CD14-positive monocyte (primary cell): ENCODE results near the gene USP3. TPM values are rescaled to one million over a fixed set of nuclear protein-coding genes. Genes with fewer than 3 reads are reported as not detected.

Experiments
- DNase-seq, 3 donors: peaks; one replicate each; pipeline ENCODE4 v3.0.0-alpha.2; 2011 to 2022
- H2AFZ ChIP-seq: 2 replicates; pipeline ENCODE4 v1.6.0; 2012; ENCODE audit warnings: mild to moderate bottlenecking, low read depth, low read length, inconsistent platforms; ENCODE audit not compliant: insufficient read depth, poor library complexity, severe bottlenecking
- H3K27ac ChIP-seq, 2 donors: 1 replicate in 1 of 2; 2 replicates in 1 of 2; pipeline ENCODE4 v1.5.1; 2012 to 2013; ENCODE audit warnings: low read length in 2 of 2, control low read depth in 1 of 2, inconsistent platforms in 1 of 2, low read depth in 1 of 2, mild to moderate bottlenecking in 1 of 2
- H3K27me3 ChIP-seq, 2 donors: one replicate each; pipeline versions ENCODE4 v1.6.0 to v1.6.1; 2011 to 2013; ENCODE audit warnings: low read length in 2 of 2; ENCODE audit not compliant: control insufficient read depth in 2 of 2, insufficient read depth in 2 of 2
- H3K36me3 ChIP-seq, 2 donors: replicated peaks in 1 of 2; 1 replicate in 1 of 2; 2 replicates in 1 of 2; pipeline versions ENCODE4 v1.5.1 to v1.6.1; 2012 to 2013; ENCODE audit warnings: low read length in 2 of 2, control low read depth in 1 of 2, inconsistent platforms in 1 of 2, mild to moderate bottlenecking in 1 of 2; ENCODE audit not compliant: insufficient read depth in 2 of 2, control insufficient read depth in 1 of 2
- H3K4me1 ChIP-seq, 2 donors: 1 replicate in 1 of 2; 2 replicates in 1 of 2; pipeline versions ENCODE4 v1.5.1 to v1.6.1; 2012 to 2013; ENCODE audit warnings: low read length in 2 of 2, control low read depth in 1 of 2, inconsistent platforms in 1 of 2, mild to moderate bottlenecking in 1 of 2, moderate library complexity in 1 of 2; ENCODE audit not compliant: insufficient read depth in 2 of 2, control insufficient read depth in 1 of 2
- H3K4me2 ChIP-seq: replicated peaks from 2 replicates; pipeline ENCODE3; 2012; ENCODE audit warnings: low read length, moderate library complexity, mild to moderate bottlenecking; ENCODE audit not compliant: poor library complexity, severe bottlenecking; ENCODE audit errors: extremely low read depth
- H3K4me3 ChIP-seq, 3 experiments: fragments of 200-600 bp in 1 of 3; sonication (generic) in 1 of 3; replicated peaks in 1 of 3; 1 replicate in 2 of 3; 2 replicates in 1 of 3; pipeline ENCODE4 v1.5.1; 2011 to 2013; ENCODE audit warnings: low read length in 3 of 3, mild to moderate bottlenecking in 3 of 3, control low read depth in 2 of 3, low read depth in 2 of 3, inconsistent platforms in 1 of 3, moderate library complexity in 1 of 3
- H3K79me2 ChIP-seq: 2 replicates; pipeline ENCODE4 v1.6.0; 2012; ENCODE audit warnings: mild to moderate bottlenecking, control low read depth, inconsistent platforms, low read length, moderate library complexity; ENCODE audit not compliant: insufficient read depth
- H3K9ac ChIP-seq: 2 replicates; pipeline ENCODE4 v1.6.0; 2017; ENCODE audit warnings: low read length, mild to moderate bottlenecking; ENCODE audit not compliant: insufficient read depth, poor library complexity, severe bottlenecking
- H3K9me3 ChIP-seq, 2 donors: replicated peaks in 1 of 2; 1 replicate in 1 of 2; 2 replicates in 1 of 2; pipeline versions ENCODE4 v1.5.1 to v1.6.1; 2012 to 2013; ENCODE audit warnings: low read length in 2 of 2, control low read depth in 1 of 2; ENCODE audit not compliant: control insufficient read depth in 1 of 2, insufficient read depth in 1 of 2
- H4K20me1 ChIP-seq: 2 replicates; pipeline ENCODE4 v1.6.0; 2012; ENCODE audit warnings: mild to moderate bottlenecking, low read length, control low read depth, moderate library complexity; ENCODE audit not compliant: insufficient read depth
- H3K27ac Mint-ChIP-seq, 7 donors: one replicate each; pipeline ENCODE4 v1.8.0; 2020; ENCODE audit warnings: mild to moderate bottlenecking in 7 of 7, mixed read lengths in 7 of 7, moderate library complexity in 6 of 7, inconsistent platforms in 2 of 7
- H3K27me3 Mint-ChIP-seq, 3 donors: one replicate each; pipeline ENCODE4 v1.8.0; 2021 to 2022; ENCODE audit warnings: low read depth in 3 of 3, mild to moderate bottlenecking in 3 of 3, mixed read lengths in 3 of 3, moderate library complexity in 3 of 3, inconsistent platforms in 1 of 3
- H3K36me3 Mint-ChIP-seq, 2 donors: one replicate each; pipeline ENCODE4 v1.8.0; 2020; ENCODE audit warnings: mixed read lengths in 2 of 2, inconsistent platforms in 1 of 2, mild to moderate bottlenecking in 1 of 2
- H3K4me1 Mint-ChIP-seq: one replicate; pipeline ENCODE4 v1.8.0; 2020; ENCODE audit warnings: mild to moderate bottlenecking, mixed read lengths
- H3K4me3 Mint-ChIP-seq, 2 donors: one replicate each; pipeline ENCODE4 v1.8.0; 2020; ENCODE audit warnings: mild to moderate bottlenecking in 2 of 2, mixed read lengths in 2 of 2, moderate library complexity in 1 of 2
- H3K9me3 Mint-ChIP-seq, 7 donors: one replicate each; pipeline ENCODE4 v1.8.0; 2020 to 2022; ENCODE audit warnings: mixed read lengths in 7 of 7, mild to moderate bottlenecking in 6 of 7, moderate library complexity in 6 of 7, inconsistent platforms in 2 of 7
- CTCF ChIP-seq: fragments of 200-600 bp; IDR thresholded peaks from one replicate; pipeline ENCODE4 v1.8.0; 2022; ENCODE audit warnings: antibody characterized with exemption, mild to moderate bottlenecking
- WGBS: methylation state at CpG from one replicate; pipeline ENCODE4 v1.1.5; 2013; ENCODE audit warnings: missing lambda C conversion rate; ENCODE audit not compliant: insufficient coverage; 5-methylcytosine and 5-hydroxymethylcytosine counted together
- intact Hi-C, 2 donors: fragments of 100-400 bp; cut with micrococcal nuclease; formaldehyde crosslinking; loops; one replicate each; pipeline versions ENCODE4 v1.15.0 to v1.15.1; 2023
- polyA plus RNA-seq, 3 donors: library from polyadenylated mRNA; depleted of rRNA in 1 of 3; unstranded in 2 of 3; stranded (reverse) in 1 of 3; fragments of 300-500 nt in 2 of 3; fragments of >200 nt in 1 of 3; fragmentation: Illumina TruSeq in 2 of 3; gene quantifications; 1 replicate in 2 of 3; 2 replicates in 1 of 3; pipeline ENCODE4 v1.2.3, GENCODE V29; 2012 to 2021

The USP3 gene
- polyA plus RNA-seq, 3 donors: 91.4 to 167 (median 122) TPM

GRCh38 chr15:63560741-63561448, 56.5 kb downstream of the USP3 start:
- no peak overlapping the region for H3K4me2 ChIP-seq
- peak overlapping the region in 1 of 2 donors; percentile 38 for H3K27ac ChIP-seq
- H3K27me3 Mint-ChIP-seq: no peaks in the 10 kb centered on the region
- H2AFZ ChIP-seq: no peak overlapping the region
- peaks cover 95 to 99% of the 10 kb centered on the region in 2 donors for H3K36me3 ChIP-seq
- peaks cover 0 to 3% (median 0%) of the 10 kb centered on the region in 7 donors for H3K9me3 Mint-ChIP-seq
- peaks cover 88% of the 10 kb centered on the region for H3K79me2 ChIP-seq
- no peaks in the 10 kb centered on the region for H3K27me3 ChIP-seq
- H4K20me1 ChIP-seq: peaks cover 99% of the 10 kb centered on the region
- no peaks in the 10 kb centered on the region for H3K4me1 Mint-ChIP-seq
- no peak overlapping the region for H3K4me3 ChIP-seq
- no peaks in the 10 kb centered on the region for H3K4me1 ChIP-seq
- WGBS: 96% methylated on average over 4 of the region's 6 CpGs
- H3K9ac ChIP-seq: no peak overlapping the region
- no peaks in the 10 kb centered on the region for H3K9me3 ChIP-seq
- no peak for TF ChIP-seq CTCF
- peaks cover 89 to 97% of the 10 kb centered on the region in 2 donors for H3K36me3 Mint-ChIP-seq
- intact Hi-C loops: no loop called here
- DNase-seq: no peak
- H3K27ac Mint-ChIP-seq: peak overlapping the region in 3 of 7 donors; percentile 15 to 37 (median 30)
- H3K4me3 Mint-ChIP-seq: no peak overlapping the region

GRCh38 chr15:63564093-63564492, 59.7 kb downstream of the USP3 start:
- intact Hi-C loops: no loop called here
- Mint-ChIP-seq H3K36me3 (peaks cover 76 to 95% of the 10 kb centered on the region in 2 donors), H3K9me3 (peaks cover 0 to 3% (median 0%) of the 10 kb centered on the region in 7 donors), H3K27me3 (no peaks in the 10 kb centered on the region), H3K4me3 (no peak overlapping the region), H3K4me1 (no peaks in the 10 kb centered on the region), H3K27ac (no peak overlapping the region)
- no peak for TF ChIP-seq CTCF
- H3K4me3 ChIP-seq: no peak overlapping the region
- no peaks in the 10 kb centered on the region for H3K27me3 ChIP-seq
- H3K27ac ChIP-seq: no peak overlapping the region
- H3K4me1 ChIP-seq: no peaks in the 10 kb centered on the region
- peaks cover 71% of the 10 kb centered on the region for H3K79me2 ChIP-seq
- H2AFZ ChIP-seq: no peak overlapping the region
- H3K9ac ChIP-seq: no peak overlapping the region
- H4K20me1 ChIP-seq: peaks cover 98% of the 10 kb centered on the region
- H3K4me2 ChIP-seq: no peak overlapping the region
- WGBS: no CpG with 5 or more reads among the region's 3 CpGs
- no peak for DNase-seq
- no peaks in the 10 kb centered on the region for H3K9me3 ChIP-seq
- H3K36me3 ChIP-seq: peaks cover 97 to 100% of the 10 kb centered on the region in 2 donors
